ENCODE data around the gene POLR1A.

POLR1A gene

GRCh38 chr2:86056590-86057331 is 48.9 kb downstream of the POLR1A start:
- no peak for DNase-seq

GRCh38 chr2:86055314-86055713 is 50.4 kb downstream of the POLR1A start:
- DNase-seq = no peak

- DNase-seq = no peak
Observed at GRCh38 chr2:86054535-86055082, 51.1 kb downstream of the POLR1A start.

- no peak for DNase-seq
Observed at GRCh38 chr2:86053166-86053565, 52.5 kb downstream of the POLR1A start.

GRCh38 chr2:86052676-86053075 is 53.0 kb downstream of the POLR1A start:
- no peak for DNase-seq

- no peak for DNase-seq
Observed at GRCh38 chr2:86052265-86052664, 53.4 kb downstream of the POLR1A start.

- DNase-seq = no peak
Observed at GRCh38 chr2:86050301-86050700, 55.4 kb downstream of the POLR1A start.

GRCh38 chr2:86049529-86049928 is 56.2 kb downstream of the POLR1A start:
- no peak for DNase-seq

GRCh38 chr2:86048888-86049287 is 56.8 kb downstream of the POLR1A start:
- DNase-seq = no peak

GRCh38 chr2:86048383-86048701 is 57.3 kb downstream of the POLR1A start:
- DNase-seq = no peak

GRCh38 chr2:86047575-86048382 is 57.9 kb downstream of the POLR1A start:
- DNase-seq = no peak

- DNase-seq = no peak
Observed at GRCh38 chr2:86045541-86045940, 60.1 kb downstream of the POLR1A start.

- DNase-seq = no peak
Observed at GRCh38 chr2:86044614-86045013, 61.1 kb downstream of the POLR1A start.

GRCh38 chr2:86044045-86044444 is 61.6 kb downstream of the POLR1A start:
- DNase-seq = no peak

- no peak for DNase-seq
Observed at GRCh38 chr2:86042256-86043168, 63.2 kb downstream of the POLR1A start.

- DNase-seq = no peak
Observed at GRCh38 chr2:86039963-86040655, 65.6 kb downstream of the POLR1A start.

GRCh38 chr2:86039178-86039962 is 66.3 kb downstream of the POLR1A start:
- no peak for DNase-seq

- peak; percentile 60 to 65 for DNase-seq
Observed at GRCh38 chr2:86038291-86039081, 67.2 kb downstream of the POLR1A start.

GRCh38 chr2:86037795-86038192 is 67.9 kb downstream of the POLR1A start:
- DNase-seq = no peak

GRCh38 chr2:86037141-86037794 is 68.4 kb downstream of the POLR1A start:
- peak; percentile 50 to 57 for DNase-seq
